BJ (cell line): Measurements from ENCODE around the gene BIRC7. TPM values are rescaled to one million over a fixed set of nuclear protein-coding genes. Genes with fewer than 3 reads are reported as not detected.

Source experiments
- CTCF ChIA-PET: fragments of 350-600 bp; formaldehyde crosslinking; extraction: SDS; loops from one replicate; lab custom pipeline; 2021; ENCODE audit warnings: antibody characterized with exemption, inconsistent platforms; lab: Yijun Ruan, JAX
- POLR2A ChIA-PET: fragments of 300-600 bp; sonication (Branson Sonifier 250); formaldehyde crosslinking; extraction: SDS; loops from one replicate; lab custom pipeline; 2021; ENCODE audit warnings: antibody characterized with exemption; lab: Charles Lee
- DNase-seq: peaks from one replicate; pipeline ENCODE4 v3.0.0-alpha.2; 2011; ENCODE audit warnings: low read depth
- H3K27me3 ChIP-seq: 2 replicates; pipeline ENCODE4 v1.6.0; 2011; ENCODE audit warnings: low read length; ENCODE audit not compliant: control insufficient read depth, insufficient read depth
- H3K36me3 ChIP-seq: 2 replicates; pipeline ENCODE4 v1.5.1; 2011; ENCODE audit warnings: low read length; ENCODE audit not compliant: control insufficient read depth, insufficient read depth
- H3K4me3 ChIP-seq: 2 replicates; pipeline ENCODE4 v1.5.1; 2011; ENCODE audit warnings: low read depth, mild to moderate bottlenecking, control low read depth, low read length
- polyA plus RNA-seq: library from polyadenylated mRNA; depleted of rRNA; stranded (reverse); fragments of >200 nt; gene quantifications from 2 replicates; pipeline ENCODE4 v1.2.3, GENCODE V29; 2011
- TF ChIP-seq, protein P1 (sequence below): IDR thresholded peaks from 2 replicates; pipeline ENCODE4 v1.5.1; 2011; ENCODE audit warnings: low read depth, mild to moderate bottlenecking, control low read depth, inconsistent platforms, low read length, moderate library complexity; ENCODE audit not compliant: insufficient read depth

BIRC7 gene
- polyA plus RNA-seq, 1 experiment = not detected

DNA sequence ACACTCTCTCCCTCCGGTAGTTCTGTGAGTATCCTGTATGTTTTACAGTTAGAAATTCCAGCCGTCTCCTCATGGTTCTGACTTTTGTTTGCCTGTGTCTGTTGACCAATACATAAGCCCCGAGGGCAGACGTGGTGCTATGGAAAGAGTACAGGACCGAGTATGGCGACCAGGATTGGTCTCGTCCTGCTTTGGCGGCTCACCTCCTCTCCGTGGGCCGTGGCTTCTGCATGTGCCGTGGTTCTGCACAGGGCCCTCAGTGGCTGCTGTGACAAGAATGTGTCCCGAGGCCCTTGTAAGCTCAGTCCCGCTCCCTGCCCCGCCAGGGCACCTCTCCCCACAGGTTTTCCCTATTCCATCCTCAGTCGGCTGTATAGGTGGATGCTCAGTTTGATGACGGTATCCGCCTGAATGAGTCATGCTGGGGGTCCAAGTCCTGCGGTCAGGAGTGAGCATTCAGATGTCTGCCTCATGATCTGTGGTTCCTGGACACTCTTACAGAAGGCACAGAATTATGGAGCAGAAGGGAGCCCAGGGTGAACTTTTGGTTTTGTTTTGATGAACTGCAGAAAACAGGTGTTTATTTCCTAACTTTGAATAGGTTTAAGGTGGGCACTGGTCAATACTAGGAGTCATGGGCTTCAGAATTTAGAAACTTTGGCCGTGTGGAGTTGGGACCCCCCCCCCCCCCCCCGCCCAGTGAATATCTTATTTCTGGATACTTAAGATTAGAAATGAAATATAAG is 38.1 kb downstream of the BIRC7 start:
- Histone ChIP-seq H3K27me3 (0 out of 2 replicates have a peak, but pooled peaks cover under 1% of the 10 kb centered on the region), H3K36me3 (peaks cover 27% of the 10 kb centered on the region), H3K4me3 (peak overlapping the region; percentile 99)
- TF ChIP-seq, protein P1, sequence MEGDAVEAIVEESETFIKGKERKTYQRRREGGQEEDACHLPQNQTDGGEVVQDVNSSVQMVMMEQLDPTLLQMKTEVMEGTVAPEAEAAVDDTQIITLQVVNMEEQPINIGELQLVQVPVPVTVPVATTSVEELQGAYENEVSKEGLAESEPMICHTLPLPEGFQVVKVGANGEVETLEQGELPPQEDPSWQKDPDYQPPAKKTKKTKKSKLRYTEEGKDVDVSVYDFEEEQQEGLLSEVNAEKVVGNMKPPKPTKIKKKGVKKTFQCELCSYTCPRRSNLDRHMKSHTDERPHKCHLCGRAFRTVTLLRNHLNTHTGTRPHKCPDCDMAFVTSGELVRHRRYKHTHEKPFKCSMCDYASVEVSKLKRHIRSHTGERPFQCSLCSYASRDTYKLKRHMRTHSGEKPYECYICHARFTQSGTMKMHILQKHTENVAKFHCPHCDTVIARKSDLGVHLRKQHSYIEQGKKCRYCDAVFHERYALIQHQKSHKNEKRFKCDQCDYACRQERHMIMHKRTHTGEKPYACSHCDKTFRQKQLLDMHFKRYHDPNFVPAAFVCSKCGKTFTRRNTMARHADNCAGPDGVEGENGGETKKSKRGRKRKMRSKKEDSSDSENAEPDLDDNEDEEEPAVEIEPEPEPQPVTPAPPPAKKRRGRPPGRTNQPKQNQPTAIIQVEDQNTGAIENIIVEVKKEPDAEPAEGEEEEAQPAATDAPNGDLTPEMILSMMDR = no peak
- no peak for DNase-seq
- ChIA-PET POLR2A (interaction anchor here (0.7 kb wide), 1 partner anchor 40 kb away, joined by 5 read pairs; no protein-coding TSS in a partner anchor), CTCF (interaction anchor here (1.1 to 5.4 kb wide), 7 partner anchors 13 to 50 kb away, joined by 3 to 37 read pairs (median 7); no protein-coding TSS in a partner anchor)

DNA sequence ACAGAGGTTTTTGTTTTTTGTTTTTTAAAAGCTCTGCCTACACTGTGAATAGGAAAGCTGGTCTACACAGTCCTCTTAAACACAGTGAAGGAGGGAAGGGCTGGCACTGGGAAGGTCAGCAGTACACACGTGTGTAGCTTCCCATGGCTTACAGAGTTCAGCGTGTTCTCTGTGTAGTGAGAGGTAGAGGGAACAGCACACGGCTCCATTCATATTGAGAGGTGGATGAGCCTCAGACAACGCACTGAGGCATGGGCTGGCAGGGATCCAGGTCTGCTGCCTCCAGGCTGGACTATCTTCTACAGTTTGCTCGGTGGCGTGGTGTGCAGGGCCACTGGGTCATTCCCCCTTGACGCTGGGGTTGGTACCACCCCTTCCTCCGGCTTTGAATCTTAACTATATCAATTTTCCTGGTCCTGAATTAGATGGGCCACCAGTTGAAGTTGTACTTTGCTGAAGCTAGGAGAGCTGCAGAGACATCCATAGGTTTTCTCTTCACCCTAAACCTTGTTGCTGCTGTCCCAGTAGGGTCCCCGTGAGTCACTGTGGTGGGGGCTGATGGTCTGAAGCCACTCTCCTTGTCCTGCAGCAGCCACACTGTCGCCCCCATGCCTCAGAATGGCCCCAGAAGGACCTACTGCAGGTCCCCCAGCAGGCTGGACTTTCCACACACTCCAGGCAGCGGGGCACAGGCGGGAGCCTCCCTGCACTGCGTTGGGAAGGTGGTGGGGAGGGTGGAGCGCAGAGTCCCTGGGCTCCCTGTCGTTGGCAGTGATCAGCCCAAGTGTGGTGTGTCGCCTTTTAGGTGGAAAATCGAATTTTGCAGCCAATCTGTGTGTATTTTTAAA is 38.9 kb downstream of the BIRC7 start:
- DNase-seq = no peak
- Histone ChIP-seq H3K4me3 (no peak overlapping the region), H3K36me3 (peaks cover 31% of the 10 kb centered on the region), H3K27me3 (no peaks in the 10 kb centered on the region)
- CTCF ChIA-PET = interaction anchor here (0.8 to 5.4 kb wide), 5 partner anchors 13 to 57 kb away, joined by 3 to 37 read pairs (median 6); no protein-coding TSS in a partner anchor
- POLR2A ChIA-PET = interaction anchor here (0.7 kb wide), 1 partner anchor 9 kb away, joined by 3 read pairs; no protein-coding TSS in a partner anchor
- TF ChIP-seq, protein P1 = no peak

DNA sequence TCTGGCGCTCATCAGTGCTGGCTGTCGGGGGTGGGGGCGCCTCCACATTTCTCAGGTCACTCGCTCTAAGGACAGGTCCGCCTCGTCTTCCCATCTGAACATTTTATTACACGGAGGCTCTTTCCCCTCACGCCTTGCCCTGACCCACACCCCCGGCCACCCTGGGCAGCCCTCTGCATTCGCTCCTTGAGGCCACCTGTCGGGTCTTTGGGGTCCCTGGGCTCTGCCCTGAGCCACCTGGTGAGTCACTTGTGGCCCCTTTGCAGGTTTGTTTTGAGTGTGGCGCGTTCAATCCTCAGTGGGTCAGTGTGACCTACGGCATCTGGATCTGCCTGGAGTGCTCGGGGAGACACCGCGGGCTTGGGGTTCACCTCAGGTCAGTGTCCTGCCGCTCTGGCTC is 40.1 kb downstream of the BIRC7 start:
- Histone ChIP-seq H3K4me3 (no peak overlapping the region), H3K27me3 (no peaks in the 10 kb centered on the region), H3K36me3 (peaks cover 35% of the 10 kb centered on the region)
- ChIA-PET CTCF (interaction anchor here (1.7 to 2.0 kb wide), 2 partner anchors 16 to 53 kb away, joined by 7 to 9 read pairs; no protein-coding TSS in a partner anchor), POLR2A (interaction anchor here (0.6 kb wide), 1 partner anchor 682 kb away, joined by 3 read pairs; no protein-coding TSS in a partner anchor)
- DNase-seq = no peak
- TF ChIP-seq, protein P1 = no peak

DNA sequence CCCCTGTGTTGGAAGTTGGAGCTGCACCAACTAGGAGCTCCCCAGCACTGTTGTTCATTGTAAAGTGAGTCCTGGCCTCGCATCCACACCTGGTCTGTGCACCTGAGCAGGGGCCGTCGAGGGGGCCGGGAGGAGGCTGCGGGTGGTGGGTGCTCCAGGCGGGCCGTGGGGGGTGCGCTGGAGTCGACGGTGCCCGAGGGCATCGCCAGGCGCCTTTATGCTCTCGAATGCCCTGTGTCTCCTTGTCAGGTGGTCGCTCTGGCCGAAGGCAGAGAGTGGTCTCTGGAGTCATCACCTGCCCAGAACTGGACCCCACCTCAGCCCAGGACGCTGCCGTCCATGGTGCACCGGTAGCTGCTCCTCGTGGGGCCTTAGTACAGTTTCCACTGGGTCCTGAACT is 41.3 kb downstream of the BIRC7 start:
- TF ChIP-seq, protein P1 = no peak
- Histone ChIP-seq H3K27me3 (no peaks in the 10 kb centered on the region), H3K4me3 (no peak overlapping the region), H3K36me3 (peaks cover 45% of the 10 kb centered on the region)
- ChIA-PET CTCF (interaction anchor here (1.1 to 1.7 kb wide), 3 partner anchors 13 to 54 kb away, joined by 4 to 9 read pairs (median 7); no protein-coding TSS in a partner anchor), POLR2A (no interaction called here)
- DNase-seq = no peak
